OCI-M2 (cell line): ENCODE data around the gene PICALM.
"Not testable (repeated sequence)": the region's sequence is repeated elsewhere in the genome, so short reads cannot be mapped to it uniquely, and the experiment has no call there.

Experiments
- DNase-seq: peaks from one replicate; lab custom pipeline; 2025; ENCODE audit not compliant: unreplicated experiment; lab: John Stamatoyannopoulos, UW

PICALM gene

DNA sequence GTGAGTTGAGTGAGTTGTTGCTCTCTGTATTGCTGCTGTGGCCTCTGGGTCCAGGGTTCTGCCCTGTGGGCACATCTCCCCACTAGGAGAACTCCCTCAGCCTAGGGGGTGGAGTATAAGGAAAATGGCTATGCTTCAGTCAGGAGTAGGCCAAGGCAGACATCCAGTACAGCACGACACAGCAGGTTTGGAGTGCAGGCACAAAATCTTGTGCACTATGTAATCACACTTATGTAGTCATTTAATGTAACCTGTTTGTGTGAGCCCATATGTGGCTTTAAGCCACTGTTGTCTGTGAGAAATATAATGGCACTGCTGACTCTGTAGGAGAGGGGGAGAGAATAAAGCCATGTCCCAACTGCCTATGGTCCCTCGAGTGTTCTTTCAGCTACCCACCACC, 123.6 kb downstream of the PICALM start:
- no peak for DNase-seq

DNA sequence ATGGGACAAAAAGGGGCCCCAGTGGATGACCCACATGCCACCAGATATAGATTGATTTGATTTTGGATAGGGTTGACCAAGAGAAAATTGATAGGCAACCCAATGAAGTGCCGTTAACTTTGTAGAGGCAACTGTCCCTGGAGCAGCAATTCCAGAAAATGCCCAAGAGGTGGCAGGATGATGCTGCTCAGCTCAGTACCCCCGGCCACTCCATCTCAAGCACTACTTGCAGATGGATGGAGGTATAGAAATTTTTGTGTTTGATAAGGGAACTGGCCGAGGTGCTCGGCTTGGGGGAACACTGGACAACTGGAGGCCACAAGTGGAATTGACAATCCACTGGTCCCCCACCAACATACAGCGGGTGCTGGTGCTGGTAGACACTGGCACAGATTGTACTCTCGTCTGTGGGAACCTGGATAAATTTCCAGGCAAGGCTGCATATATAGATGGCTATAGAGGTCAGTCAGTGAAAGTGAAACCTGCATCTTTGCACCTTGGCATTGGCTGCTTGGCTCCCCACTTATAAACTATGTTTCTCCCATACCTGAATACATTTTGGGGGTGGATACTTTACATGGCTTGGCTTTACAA, 127.4 kb downstream of the PICALM start:
- no peak for DNase-seq

DNA sequence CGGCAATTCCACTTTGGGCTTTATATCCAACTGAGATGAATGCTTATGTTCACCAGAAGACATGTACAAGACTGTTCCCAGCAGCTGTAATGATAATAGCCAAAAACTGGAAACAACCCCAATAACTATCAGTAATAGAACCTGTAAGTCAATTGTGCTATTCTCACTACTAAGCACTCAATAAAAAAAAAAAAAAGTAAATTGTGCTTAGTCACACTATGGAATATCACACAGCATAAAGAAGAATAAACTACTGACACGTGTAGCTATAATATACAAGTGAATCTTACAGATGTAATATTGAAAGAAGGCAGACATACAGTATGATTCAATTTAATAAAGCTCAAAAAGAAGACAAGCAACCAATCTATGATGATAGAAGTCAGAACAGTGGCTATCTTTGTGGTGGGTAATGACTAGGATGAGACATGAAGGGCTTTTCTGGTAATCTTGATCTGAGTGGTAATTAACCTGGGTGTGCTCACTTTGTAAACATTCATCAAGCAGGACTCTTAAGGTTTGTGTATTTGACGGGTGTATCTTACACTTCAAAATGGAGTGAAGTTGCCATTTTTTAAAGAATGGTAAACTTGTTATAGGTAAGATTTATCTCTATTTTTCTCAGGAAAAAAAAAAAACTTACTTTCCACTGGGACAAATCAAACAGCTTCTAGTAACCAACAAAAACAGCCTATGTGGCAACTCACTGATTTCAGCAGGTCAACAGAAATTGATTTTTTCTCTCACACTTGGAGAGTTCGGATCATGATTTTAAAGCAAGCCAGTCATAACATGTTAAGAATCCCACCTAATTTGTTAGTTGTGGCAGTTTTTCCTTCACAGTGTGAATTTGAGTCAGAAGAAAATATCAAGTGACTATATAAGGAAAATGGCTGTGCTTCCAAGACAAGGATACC, 129.5 kb downstream of the PICALM start:
- DNase-seq, result no peak

DNA sequence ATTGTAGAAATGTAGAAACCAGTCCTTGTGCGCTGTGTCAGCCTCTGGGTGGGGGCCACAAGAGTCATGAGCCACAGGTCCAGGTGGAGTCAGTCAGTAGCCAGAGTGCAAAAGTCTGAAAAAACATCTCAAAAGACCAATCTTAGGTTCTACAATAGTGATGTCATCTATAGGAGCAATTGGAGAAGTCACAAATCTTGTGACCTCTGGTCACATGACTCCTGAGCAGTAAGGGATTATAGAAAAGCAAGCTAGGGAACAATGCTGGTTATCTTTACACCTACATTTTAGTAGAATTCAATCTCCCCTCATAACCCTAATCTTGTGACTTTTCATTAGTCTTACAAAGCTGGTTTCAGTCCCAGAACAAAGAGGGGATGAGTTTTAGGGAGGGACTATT, 131.0 kb downstream of the PICALM start:
- DNase-seq, result no peak

DNA sequence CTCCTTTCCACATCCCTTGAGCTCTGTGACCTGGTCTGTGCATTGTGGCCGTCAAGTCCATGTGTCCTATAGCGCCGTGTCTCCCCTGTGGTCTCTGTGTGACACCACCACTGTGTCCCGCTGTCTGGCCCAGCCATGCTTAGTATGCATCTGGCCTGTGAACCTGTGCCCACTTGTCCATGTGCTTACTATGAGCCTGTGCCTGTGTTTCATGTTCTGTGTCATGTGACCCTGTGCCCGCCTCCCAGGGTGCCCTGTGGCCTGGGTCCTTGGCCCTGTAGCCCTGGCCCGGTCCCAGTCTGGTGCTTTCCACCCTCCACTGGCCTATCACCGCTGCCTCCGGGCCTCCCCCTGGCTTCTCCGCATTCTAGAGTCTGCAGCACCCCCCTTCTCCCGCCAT, 133.1 kb downstream of the PICALM start:
- DNase-seq, result no peak

DNA sequence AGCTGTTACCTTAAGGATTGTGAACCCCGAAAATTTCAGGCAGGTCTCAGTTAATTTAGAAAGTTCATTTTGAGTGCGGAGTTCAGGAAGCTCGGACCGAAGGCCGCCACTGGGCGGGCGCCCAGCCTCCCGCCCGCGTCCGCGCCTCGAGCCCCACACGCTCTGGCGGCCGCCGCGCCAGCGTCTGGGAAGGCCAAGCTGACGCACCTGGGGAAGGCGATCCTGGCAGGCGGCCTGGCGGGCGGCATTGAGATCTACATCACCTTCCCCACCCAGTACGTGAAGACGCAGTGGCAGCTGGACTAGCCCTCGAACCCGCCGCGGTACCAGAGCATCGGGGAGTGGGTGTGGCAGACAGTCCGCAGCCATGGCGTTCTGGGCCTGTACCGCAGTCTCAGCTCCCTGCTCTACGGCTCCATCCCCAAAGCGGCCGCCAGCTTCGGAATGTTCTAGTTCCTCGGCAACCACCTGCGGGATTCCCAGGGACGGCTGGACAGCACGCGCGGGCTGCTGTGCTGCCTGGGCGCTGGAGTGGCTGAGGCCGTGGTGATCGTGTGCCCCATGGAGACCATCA, 134.2 kb downstream of the PICALM start:
- DNase-seq, result no peak

DNA sequence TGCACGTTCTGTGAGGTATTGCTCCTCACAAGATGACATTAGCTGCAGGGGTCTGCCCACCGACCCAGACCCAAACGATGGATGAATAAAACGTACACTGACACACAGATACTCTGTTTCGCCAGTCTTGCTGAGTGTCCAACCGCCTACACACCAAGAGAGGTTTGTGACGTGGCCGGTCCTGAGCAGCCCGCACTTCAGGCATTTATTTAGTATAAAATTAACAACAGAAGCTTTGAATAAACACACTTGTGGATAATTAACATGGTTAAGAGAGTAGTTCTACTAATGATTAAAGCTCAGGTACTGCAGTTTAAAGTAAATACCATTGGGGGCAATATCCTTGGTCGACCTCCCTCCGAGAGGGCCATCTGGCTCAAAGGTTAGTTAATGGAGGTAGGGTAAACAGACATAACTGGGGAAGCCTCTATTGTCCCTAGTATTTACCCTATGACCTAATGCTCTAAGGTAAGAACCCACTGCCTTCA, 138.0 kb downstream of the PICALM start:
- no peak for DNase-seq

DNA sequence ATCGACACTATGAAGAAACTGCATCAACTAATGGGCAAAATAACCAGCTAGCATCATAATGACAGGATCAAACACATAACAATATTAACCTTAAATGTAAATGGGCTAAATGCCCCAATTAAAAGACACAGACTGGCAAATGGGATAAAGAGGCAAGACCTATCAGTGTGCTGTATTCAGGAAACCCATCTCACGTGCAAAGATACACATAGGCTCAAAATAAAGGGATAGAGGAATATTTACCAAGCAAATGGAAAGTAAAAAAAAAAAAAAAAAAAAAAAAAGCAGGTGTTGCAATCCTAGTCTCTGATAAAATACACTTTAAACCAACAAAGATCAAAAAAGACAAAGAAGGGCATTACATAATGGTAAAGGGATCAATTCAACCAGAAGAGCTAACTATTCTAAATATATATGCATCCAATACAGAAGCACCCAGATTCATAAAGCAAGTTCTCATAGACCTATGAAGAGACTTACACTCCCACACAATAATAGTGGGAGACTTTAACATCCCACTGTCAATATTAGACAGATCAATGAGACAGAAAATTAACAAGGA, 142.2 kb downstream of the PICALM start:
- not testable (repeated sequence) for DNase-seq

DNA sequence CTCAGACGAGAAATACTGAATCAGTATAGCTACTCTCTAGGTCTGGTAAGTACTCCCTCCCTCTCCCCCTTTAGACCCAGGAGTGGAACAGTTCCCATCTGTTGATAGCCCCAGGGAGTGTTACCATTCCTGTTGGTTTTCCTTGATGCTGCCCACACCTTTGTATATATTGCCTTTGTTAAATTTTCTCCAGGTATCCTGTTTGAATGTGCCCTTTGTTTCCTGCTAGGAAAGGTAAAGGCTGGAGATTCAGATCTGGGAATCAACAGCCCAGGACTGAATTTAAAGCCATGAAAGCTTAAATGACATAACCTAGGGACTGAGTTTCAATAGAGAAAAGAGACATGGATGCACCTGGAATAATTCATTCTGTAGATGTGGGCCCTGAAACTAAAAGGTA, 145.4 kb downstream of the PICALM start:
- no peak for DNase-seq

DNA sequence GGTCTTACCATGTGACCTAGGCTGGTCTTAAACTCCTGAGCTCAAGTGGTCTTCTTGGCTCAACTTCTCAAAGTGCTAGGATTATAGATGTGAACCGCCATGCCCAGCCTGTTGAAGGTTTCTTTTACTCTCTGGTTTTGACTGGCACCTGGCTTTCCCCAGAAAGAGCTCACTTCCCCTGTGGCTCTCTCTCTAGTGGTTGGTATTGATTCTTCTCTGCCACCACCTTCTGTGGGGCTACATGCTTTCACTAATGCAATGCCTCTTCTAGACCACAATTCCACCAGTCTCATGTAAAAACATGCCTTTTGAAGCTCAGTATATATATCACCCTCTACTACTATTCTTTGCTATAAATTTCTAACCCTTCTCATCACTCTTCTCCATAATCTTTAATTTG, 146.5 kb downstream of the PICALM start:
- no peak for DNase-seq

DNA sequence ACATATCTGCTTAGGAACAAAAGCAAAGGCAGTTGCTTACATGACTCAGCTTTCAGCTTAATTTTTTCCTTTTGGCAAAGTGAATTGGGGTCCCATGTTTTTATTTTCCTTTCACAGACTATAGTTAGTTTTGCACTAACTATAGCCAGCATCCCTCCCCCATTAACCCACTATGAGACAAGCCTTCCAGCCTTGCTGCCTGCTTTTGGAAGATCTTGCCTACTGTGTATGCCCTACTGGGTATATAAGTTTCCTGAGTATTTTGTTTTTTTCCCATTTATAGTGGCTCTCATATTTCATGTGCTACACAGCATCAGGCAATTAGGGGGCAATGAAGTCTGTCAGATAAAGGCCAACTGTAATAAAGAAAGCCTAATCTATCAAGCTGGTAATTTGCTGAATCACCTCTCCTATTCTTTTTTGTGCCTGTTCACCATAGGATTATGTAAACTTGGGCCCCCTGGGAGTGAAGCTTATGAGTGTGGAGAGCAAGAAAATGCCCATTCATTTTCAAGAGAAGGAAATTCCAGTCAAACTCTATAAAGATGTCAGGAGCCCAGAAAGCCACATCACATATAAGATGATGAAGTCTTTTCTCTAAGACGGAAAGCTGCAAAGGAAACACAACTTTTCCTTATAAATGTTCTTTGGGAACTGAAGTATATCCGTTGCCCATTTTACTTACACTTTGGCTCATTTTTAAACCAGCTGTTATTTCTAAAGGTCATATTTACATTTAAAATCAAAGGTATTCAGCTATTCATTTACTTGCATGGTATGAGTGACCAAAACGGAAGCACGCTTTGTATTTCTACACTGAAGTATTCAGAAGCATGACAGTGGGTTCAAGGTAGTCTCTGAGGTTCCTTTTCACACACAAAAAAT, 149.7 kb downstream of the PICALM start:
- no peak for DNase-seq

DNA sequence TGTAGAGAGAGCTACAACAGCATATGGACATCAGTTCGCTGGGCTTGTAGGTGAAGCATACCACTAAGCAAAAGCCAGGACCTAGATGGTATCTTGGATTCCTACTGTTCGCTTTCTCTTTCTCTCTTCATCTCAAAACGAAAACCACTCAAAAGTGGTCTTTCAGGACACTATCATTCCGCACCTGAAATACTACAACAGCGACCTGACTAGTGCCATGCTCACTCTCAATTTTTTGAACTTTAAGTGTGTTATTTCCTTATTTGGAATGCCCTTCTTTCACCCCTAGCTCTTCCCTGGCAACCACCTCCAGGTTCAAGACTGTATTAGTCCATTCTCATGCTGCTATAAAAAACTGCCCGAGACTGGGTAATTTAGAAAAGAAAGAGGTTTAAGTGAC, 154.5 kb downstream of the PICALM start:
- no peak for DNase-seq

DNA sequence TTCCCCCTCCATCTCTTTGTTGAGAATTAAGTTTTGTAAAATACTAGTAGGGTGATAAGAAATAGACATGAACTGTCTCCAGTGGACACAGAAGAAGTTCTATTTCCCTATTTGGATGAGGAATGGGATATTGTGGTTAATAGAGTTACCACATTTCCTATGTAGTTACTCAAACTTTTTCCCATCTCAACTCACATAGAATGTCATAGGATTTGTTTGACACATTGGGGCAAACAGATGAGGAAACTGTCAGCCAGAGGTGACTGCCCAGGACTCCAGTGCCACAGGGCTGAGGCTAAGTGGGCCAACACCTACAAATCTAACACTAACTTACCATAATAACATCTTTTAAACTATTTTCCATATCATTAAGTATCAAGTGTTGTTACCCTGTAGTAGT, 155.4 kb downstream of the PICALM start:
- no peak for DNase-seq

DNA sequence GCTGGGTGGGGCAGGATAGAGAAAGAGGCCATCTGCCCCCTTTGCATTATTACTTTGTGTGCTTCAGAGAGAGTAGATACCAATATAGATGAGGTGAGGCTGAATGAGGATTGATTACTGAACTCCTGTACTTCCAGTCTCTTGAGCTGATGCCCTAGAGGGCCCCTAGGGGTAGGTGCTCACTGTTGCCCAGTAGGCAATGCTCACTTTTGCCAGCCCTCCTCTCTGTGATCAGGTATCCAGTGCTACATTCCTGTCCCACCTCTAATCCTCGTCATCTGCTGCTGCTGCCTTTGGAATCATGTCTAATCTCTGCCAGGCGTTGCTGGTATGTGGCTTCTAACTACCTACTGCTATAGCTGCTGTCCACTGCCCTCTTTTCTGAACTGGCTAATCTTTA, 156.5 kb downstream of the PICALM start:
- no peak for DNase-seq
